Pancreas (tissue), 10 donors: Measurements from ENCODE around the gene HAUS3. TPM values are rescaled to one million over a fixed set of nuclear protein-coding genes. Genes with fewer than 3 reads are reported as not detected.
A peak's percentile ranks its signal among the peaks of the same experiment; 100 is the strongest.

Experiments used
- ATAC-seq, 4 donors: fragments of 200-7000 bp; cut with Tn5 transposase; one replicate each; pipeline versions ENCODE4 v1.8.0 to v1.9.1; 2020; ENCODE audit warnings: mild to moderate bottlenecking in 4 of 4, moderate library complexity in 4 of 4
- DNase-seq, 6 donors: peaks; one replicate each; pipeline ENCODE4 v3.0.0-alpha.2; 2020
- FAIRE-seq: peaks from 2 replicates; lab custom pipeline; 2012; peaks lifted over from hg19 to GRCh38; lab: Jason Lieb, UNC
- H3K27ac ChIP-seq, 4 donors: fragments of 200-600 bp; sonication (generic); 1 replicate in 3 of 4; 2 replicates in 1 of 4; pipeline versions ENCODE4 v1.5.0 to v1.8.0; 2020
- H3K27me3 ChIP-seq, 4 donors: fragments of 200-600 bp; one replicate each; pipeline ENCODE4 v1.8.0; 2021
- H3K36me3 ChIP-seq, 3 donors: fragments of 200-600 bp; sonication (generic) in 1 of 3; one replicate each; pipeline versions ENCODE4 v1.5.0 to v1.8.0; 2020 to 2021
- H3K4me1 ChIP-seq, 3 donors: fragments of 200-600 bp; one replicate each; pipeline ENCODE4 v1.8.0; 2021
- H3K4me3 ChIP-seq, 4 donors: fragments of 200-600 bp; sonication (generic) in 2 of 4; one replicate each; pipeline versions ENCODE4 v1.5.0 to v1.8.0; 2020 to 2021
- H3K9me3 ChIP-seq, 4 donors: fragments of 200-600 bp; one replicate each; pipeline ENCODE4 v1.8.0; 2021
- CTCF ChIP-seq, 4 donors: fragments of 200-600 bp; sonication (generic) in 3 of 4; IDR thresholded peaks; one replicate each; pipeline versions ENCODE4 v1.5.0 to v1.8.0; 2021; ENCODE audit warnings: antibody characterized with exemption in 4 of 4
- WGBS, 2 donors: extraction: QIAGEN DNeasy Blood & Tissue Kit; methylation state at CpG; one replicate each; pipeline ENCODE4 v1.1.7; 2013; 5-methylcytosine and 5-hydroxymethylcytosine counted together
- intact Hi-C, 3 donors: fragments of 100-400 bp; cut with DNase I; formaldehyde crosslinking; loops; one replicate each; pipeline versions ENCODE4 v1.11.1 to v1.14.2; 2022
- polyA plus RNA-seq, 2 donors: library from polyadenylated mRNA; stranded (reverse); fragments of 200-250 nt; gene quantifications; one replicate each; pipeline ENCODE4 v1.2.3, GENCODE V29; 2013
- total RNA-seq, 6 donors: library from RNA; stranded (reverse); fragmentation: NEBNext Ultra II Directional in 4 of 6; extraction: Animal tissue kit (Norgen Biotek cat#: 25700) in 4 of 6; gene quantifications; one replicate each; pipeline versions ENCODE4 v1.2.1 to v1.2.4, GENCODE V29; 2021 to 2023
- donor health status: healthy with polysubstance abuse.
- donor health status: DM: no; HTN: no; CAD: no; lungs with moderate emphysema.
- donor health status: DM: no; HTN: no; CAD: no.
- donor health status: control.
- donor health status: control.
- donor health status: Bipolar disorder and iron deficiency.
- donor health status: DM: yes; HTN: yes; CAD: no.
- donor health status: DM: no; HTN: no; CAD: no.
- donor health status: DM: no; HTN: no; CAD: no.
- donor health status: DM: yes; HTN: yes; CAD: no.

The HAUS3 gene
- total and polyA plus RNA-seq, 8 donors: 4.1 to 9.6 (median 6.2) TPM

- FAIRE-seq: no peak
- no peaks in the 10 kb centered on the region for H3K27me3 ChIP-seq
- H3K36me3 ChIP-seq: no peaks in the 10 kb centered on the region
- peak overlapping the region; percentile 62 to 85 (median 77) for H3K27ac ChIP-seq
- WGBS, 2 donors: 0 to 1% methylated on average over 35 to 91 of the region's 91 CpGs
- TF ChIP-seq CTCF (IDR thresholded peaks at IDR 0.05): no peak
- peak overlapping the region; percentile 86 to 97 (median 90) for H3K4me3 ChIP-seq
- peak; percentile 40 to 86 (median 67) for DNase-seq
- peaks cover 0 to 15% (median 12%) of the 10 kb centered on the region in 3 donors for H3K4me1 ChIP-seq
- intact Hi-C loops: no loop called here
- no peaks in the 10 kb centered on the region for H3K9me3 ChIP-seq
- ATAC-seq: peak; percentile 31 to 49 (median 34)
Measured at GRCh38 chr4:2261110-2261852, 19.4 kb upstream of the HAUS3 start.

DNA sequence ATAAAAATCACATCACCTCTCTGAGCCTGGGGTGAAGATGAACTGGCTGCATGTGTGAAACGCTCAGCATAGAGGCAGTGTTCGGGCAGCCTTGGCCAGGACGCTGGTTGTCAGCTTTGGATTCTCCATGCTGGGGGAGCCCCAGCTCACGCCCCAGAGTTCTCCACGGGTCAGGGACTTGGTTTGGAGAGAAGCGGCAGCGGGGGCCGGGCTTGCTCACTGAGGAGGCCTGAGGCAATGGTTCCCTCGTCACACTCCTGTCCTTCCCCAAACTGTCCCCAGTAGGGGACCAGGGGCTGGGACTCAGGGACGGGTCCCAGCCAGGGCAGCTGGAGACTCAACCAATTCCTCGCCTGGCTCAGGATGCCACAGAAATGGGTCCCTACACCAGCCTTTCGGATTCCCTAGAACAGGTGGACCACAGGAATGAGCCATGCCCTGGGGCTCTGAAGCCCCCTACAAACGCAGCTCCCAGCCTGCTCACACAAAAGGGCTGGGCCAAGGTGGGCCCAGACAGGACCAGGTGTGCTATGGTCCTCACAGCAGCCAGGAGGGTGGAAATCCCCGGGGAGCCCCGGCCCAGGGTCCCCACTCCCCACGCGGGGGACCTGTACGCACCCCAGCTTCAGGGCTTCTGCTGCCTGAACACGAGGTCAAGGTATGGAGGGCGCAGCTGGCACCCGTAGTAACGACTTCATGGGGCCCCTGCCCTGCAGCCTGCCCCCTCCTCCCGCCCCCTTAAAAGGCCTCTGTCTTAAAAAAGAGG is 18.6 kb upstream of the HAUS3 start:
- Histone ChIP-seq H3K36me3 (no peaks in the 10 kb centered on the region), H3K27ac (peak overlapping the region; percentile 53 to 85 (median 77)), H3K27me3 (no peaks in the 10 kb centered on the region), H3K4me1 (peaks cover 0 to 17% (median 12%) of the 10 kb centered on the region in 3 donors), H3K9me3 (no peaks in the 10 kb centered on the region), H3K4me3 (peak overlapping the region; percentile 86 to 97 (median 90))
- WGBS, 2 donors: 24 to 26% methylated on average over 23 of the region's 23 CpGs
- no peak for FAIRE-seq
- no peak for ATAC-seq
- peak; percentile 11 to 80 (median 49) for DNase-seq
- intact Hi-C loops: no loop called here
- TF ChIP-seq CTCF (IDR thresholded peaks at IDR 0.05): no peak

DNA sequence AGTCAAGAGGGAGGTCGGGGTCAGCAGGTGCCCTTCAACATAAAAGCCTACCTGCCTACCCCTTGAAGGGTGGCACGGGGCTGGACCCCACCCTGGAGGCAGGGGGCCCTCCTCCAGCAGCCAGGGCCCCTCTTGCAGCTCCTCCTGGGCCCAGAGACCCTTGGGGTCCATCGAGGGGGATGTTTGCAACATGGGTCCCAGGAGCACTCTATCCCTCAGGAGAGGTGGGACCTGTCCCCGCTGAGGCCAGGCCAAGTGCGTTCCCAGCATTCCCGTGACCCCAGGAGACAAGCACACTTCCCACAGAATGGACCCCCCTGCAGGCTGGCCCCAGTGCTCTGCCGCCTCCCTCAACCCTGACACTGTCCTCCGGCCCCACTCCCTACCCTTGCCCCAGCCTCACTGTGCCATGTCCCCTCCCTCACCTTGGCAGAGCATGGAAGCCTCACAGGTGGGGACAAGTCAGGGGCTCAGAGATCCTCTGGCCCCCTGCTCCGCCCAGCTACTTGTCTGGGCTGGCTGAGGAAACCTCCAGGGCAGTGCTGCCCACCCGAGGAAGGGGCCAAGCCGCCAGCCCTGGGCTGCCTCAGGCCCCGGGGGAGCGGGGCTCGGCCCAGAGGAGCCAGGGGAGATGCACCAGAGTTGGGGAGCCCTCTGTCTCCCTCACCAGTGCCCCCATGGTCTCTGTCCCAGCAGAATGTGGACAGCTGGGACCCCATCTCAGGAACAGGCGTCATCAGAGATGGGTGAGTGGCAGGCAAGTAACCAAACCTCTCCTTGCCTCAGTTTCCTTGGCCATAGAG is 17.8 kb upstream of the HAUS3 start:
- 71 to 81% methylated on average over 15 of the region's 15 CpGs for WGBS, 2 donors
- no peak for TF ChIP-seq CTCF (IDR thresholded peaks at IDR 0.05)
- Histone ChIP-seq H3K4me3 (peak overlapping the region in 2 of 4 donors; percentile 93 to 97), H3K4me1 (peaks cover 0 to 17% (median 12%) of the 10 kb centered on the region in 3 donors), H3K36me3 (no peaks in the 10 kb centered on the region), H3K9me3 (no peaks in the 10 kb centered on the region), H3K27me3 (no peaks in the 10 kb centered on the region), H3K27ac (peak overlapping the region in 1 of 4 donors; percentile 76)
- FAIRE-seq (no peak), DNase-seq (peak in 5 of 6 donors; percentile 4 to 79 (median 40)), ATAC-seq (no peak)
- intact Hi-C loops: no loop called here

- peak in 3 of 6 donors; percentile 11 to 72 (median 19) for DNase-seq
- H3K9me3 ChIP-seq: no peaks in the 10 kb centered on the region
- peaks cover 0 to 17% (median 12%) of the 10 kb centered on the region in 3 donors for H3K4me1 ChIP-seq
- no peak overlapping the region for H3K27ac ChIP-seq
- intact Hi-C loops: no loop called here
- H3K36me3 ChIP-seq: no peaks in the 10 kb centered on the region
- ATAC-seq: no peak
- no peaks in the 10 kb centered on the region for H3K27me3 ChIP-seq
- H3K4me3 ChIP-seq: peak overlapping the region in 1 of 4 donors; percentile 97
- TF ChIP-seq CTCF (IDR thresholded peaks at IDR 0.05): no peak
- 62 to 63% methylated on average over 13 of the region's 13 CpGs for WGBS, 2 donors
- no peak for FAIRE-seq
Measured at GRCh38 chr4:2259036-2259540, 17.2 kb upstream of the HAUS3 start.
